HepG2 (cell line): ENCODE results near the gene DHRS9.

Source experiments
- CBX1 ChIP-seq: IDR thresholded peaks from one replicate; pipeline ENCODE4 v1.6.1; 2016; ENCODE audit warnings: antibody characterized with exemption, low read depth
- CREM ChIP-seq, 2 experiments: sonication (generic) in 1 of 2; formaldehyde crosslinking in 1 of 2; IDR thresholded peaks; 2 replicates each; pipeline versions ENCODE4 v1.4.0 to v1.6.1; 2016 to 2020; ENCODE audit warnings: antibody characterized with exemption in 1 of 2, mild to moderate bottlenecking in 1 of 2, missing genetic modification reagents in 1 of 2
- FOXM1 ChIP-seq: sonication (generic); formaldehyde crosslinking; IDR thresholded peaks from 2 replicates; pipeline ENCODE4 v1.5.0; 2020; ENCODE audit warnings: missing genetic modification reagents
- HNF4G ChIP-seq, 2 experiments: sonication (generic) in 1 of 2; formaldehyde crosslinking in 1 of 2; IDR thresholded peaks; 2 replicates each; pipeline versions ENCODE4 v1.4.0 to v1.6.1; 2011 to 2020; ENCODE audit warnings: borderline replicate concordance in 2 of 2, low read depth in 2 of 2, mild to moderate bottlenecking in 2 of 2, low read length in 1 of 2, missing genetic modification reagents in 1 of 2, moderate library complexity in 1 of 2
- TF ChIP-seq, protein P1 (sequence below): IDR thresholded peaks from 2 replicates; pipeline ENCODE4 v1.6.1; 2012; ENCODE audit warnings: low read length, improper control_type of control experiment
- TF ChIP-seq, protein P2 (sequence below): sonication (generic); formaldehyde crosslinking; IDR thresholded peaks from 2 replicates; pipeline ENCODE4 v1.5.0; 2020; ENCODE audit warnings: mild to moderate bottlenecking, missing genetic modification reagents, moderate library complexity
- TF ChIP-seq, protein P3 (sequence below): conservative IDR thresholded peaks from 2 replicates; pipeline ENCODE4 v1.6.1; 2018; ENCODE audit warnings: missing genetic modification reagents
- TF ChIP-seq, protein P4 (sequence below), 2 experiments: sonication (generic) in 1 of 2; formaldehyde crosslinking in 1 of 2; IDR thresholded peaks; 2 replicates each; pipeline versions ENCODE4 v1.5.1 to v1.6.1; 2011 to 2020; ENCODE audit warnings: borderline replicate concordance in 1 of 2, low read depth in 1 of 2, low read length in 1 of 2, mild to moderate bottlenecking in 1 of 2, missing genetic modification reagents in 1 of 2, moderate library complexity in 1 of 2

DNA sequence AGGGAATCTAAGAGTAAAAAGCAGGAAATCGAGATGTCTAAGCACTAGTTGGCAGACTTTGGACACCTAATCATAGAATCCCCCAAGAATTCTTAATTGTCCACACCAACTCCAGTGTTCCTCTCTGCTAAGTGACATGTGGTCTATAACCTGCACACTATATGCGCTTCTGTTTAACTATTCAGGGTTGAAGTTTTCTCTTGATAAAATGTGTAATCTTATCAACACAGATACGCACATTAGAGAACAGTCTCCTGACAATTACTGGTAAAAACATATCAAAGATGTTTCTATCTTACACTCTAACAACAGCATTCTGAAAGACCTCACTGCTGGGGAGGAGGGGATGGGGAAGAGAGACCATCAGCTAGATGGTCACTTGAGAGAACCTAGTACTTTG is 42.1 kb upstream of the DHRS9 start:
- TF ChIP-seq, protein P1, sequence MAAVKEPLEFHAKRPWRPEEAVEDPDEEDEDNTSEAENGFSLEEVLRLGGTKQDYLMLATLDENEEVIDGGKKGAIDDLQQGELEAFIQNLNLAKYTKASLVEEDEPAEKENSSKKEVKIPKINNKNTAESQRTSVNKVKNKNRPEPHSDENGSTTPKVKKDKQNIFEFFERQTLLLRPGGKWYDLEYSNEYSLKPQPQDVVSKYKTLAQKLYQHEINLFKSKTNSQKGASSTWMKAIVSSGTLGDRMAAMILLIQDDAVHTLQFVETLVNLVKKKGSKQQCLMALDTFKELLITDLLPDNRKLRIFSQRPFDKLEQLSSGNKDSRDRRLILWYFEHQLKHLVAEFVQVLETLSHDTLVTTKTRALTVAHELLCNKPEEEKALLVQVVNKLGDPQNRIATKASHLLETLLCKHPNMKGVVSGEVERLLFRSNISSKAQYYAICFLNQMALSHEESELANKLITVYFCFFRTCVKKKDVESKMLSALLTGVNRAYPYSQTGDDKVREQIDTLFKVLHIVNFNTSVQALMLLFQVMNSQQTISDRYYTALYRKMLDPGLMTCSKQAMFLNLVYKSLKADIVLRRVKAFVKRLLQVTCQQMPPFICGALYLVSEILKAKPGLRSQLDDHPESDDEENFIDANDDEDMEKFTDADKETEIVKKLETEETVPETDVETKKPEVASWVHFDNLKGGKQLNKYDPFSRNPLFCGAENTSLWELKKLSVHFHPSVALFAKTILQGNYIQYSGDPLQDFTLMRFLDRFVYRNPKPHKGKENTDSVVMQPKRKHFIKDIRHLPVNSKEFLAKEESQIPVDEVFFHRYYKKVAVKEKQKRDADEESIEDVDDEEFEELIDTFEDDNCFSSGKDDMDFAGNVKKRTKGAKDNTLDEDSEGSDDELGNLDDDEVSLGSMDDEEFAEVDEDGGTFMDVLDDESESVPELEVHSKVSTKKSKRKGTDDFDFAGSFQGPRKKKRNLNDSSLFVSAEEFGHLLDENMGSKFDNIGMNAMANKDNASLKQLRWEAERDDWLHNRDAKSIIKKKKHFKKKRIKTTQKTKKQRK: no peak
- TF ChIP-seq, protein P2, sequence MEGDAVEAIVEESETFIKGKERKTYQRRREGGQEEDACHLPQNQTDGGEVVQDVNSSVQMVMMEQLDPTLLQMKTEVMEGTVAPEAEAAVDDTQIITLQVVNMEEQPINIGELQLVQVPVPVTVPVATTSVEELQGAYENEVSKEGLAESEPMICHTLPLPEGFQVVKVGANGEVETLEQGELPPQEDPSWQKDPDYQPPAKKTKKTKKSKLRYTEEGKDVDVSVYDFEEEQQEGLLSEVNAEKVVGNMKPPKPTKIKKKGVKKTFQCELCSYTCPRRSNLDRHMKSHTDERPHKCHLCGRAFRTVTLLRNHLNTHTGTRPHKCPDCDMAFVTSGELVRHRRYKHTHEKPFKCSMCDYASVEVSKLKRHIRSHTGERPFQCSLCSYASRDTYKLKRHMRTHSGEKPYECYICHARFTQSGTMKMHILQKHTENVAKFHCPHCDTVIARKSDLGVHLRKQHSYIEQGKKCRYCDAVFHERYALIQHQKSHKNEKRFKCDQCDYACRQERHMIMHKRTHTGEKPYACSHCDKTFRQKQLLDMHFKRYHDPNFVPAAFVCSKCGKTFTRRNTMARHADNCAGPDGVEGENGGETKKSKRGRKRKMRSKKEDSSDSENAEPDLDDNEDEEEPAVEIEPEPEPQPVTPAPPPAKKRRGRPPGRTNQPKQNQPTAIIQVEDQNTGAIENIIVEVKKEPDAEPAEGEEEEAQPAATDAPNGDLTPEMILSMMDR: no peak
- no peak for TF ChIP-seq CBX1
- TF ChIP-seq, protein P3, sequence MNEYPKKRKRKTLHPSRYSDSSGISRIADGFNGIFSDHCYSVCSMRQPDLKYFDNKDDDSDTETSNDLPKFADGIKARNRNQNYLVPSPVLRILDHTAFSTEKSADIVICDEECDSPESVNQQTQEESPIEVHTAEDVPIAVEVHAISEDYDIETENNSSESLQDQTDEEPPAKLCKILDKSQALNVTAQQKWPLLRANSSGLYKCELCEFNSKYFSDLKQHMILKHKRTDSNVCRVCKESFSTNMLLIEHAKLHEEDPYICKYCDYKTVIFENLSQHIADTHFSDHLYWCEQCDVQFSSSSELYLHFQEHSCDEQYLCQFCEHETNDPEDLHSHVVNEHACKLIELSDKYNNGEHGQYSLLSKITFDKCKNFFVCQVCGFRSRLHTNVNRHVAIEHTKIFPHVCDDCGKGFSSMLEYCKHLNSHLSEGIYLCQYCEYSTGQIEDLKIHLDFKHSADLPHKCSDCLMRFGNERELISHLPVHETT (CRISPR knock-in tag): no peak
- TF ChIP-seq, protein P4, sequence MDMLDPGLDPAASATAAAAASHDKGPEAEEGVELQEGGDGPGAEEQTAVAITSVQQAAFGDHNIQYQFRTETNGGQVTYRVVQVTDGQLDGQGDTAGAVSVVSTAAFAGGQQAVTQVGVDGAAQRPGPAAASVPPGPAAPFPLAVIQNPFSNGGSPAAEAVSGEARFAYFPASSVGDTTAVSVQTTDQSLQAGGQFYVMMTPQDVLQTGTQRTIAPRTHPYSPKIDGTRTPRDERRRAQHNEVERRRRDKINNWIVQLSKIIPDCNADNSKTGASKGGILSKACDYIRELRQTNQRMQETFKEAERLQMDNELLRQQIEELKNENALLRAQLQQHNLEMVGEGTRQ (IDR thresholded peaks at IDR 0.05; ENCODE audit: low read depth, low read length): no peak
- TF ChIP-seq, protein P4 (CRISPR knock-in tag; IDR thresholded peaks at IDR 0.05; ENCODE audit: borderline replicate concordance): no peak
- TF ChIP-seq HNF4G (IDR thresholded peaks at IDR 0.05; ENCODE audit: borderline replicate concordance, low read depth, low read length): no peak
- TF ChIP-seq HNF4G (CRISPR knock-in tag; IDR thresholded peaks at IDR 0.05; ENCODE audit: borderline replicate concordance, low read depth): no peak
- no peak for TF ChIP-seq FOXM1 (CRISPR knock-in tag)
- no peak for TF ChIP-seq CREM (IDR thresholded peaks at IDR 0.05)
- no peak for TF ChIP-seq CREM (CRISPR knock-in tag; IDR thresholded peaks at IDR 0.05)
